HepG2 (cell line): Measurements from ENCODE around the gene DHRS1. TPM values are rescaled to one million over a fixed set of nuclear protein-coding genes. Genes with fewer than 3 reads are reported as not detected.

Experiments used
- ATAC-seq: fragments of 200-7000 bp; cut with Tn5 transposase; 3 replicates; pipeline ENCODE4 v1.9.1; 2020; ENCODE audit warnings: mild to moderate bottlenecking, moderate library complexity
- BruUV-seq: library from RNA; stranded (reverse); fragments of 400-500 nt; replicated peaks from 2 replicates; lab custom pipeline; 2021; lab: Mats Ljungman, UMichigan
- CTCF ChIA-PET: fragments of 300-600 bp; formaldehyde crosslinking; extraction: SDS; loops from one replicate; lab custom pipeline; 2021; ENCODE audit warnings: low total read pairs, inconsistent platforms, low intra/inter-chr PET ratio; lab: Yijun Ruan, JAX
- POLR2A ChIA-PET: fragments of 350-600 bp; sonication (Branson Sonifier 250); formaldehyde crosslinking; loops from one replicate; lab custom pipeline; 2020; ENCODE audit warnings: antibody characterized with exemption, inconsistent platforms; lab: Yijun Ruan, JAX
- DNase-seq: peaks from one replicate; pipeline ENCODE4 v3.0.0-alpha.2; 2015; ENCODE audit warnings: low spot score
- FAIRE-seq: peaks from 3 replicates; lab custom pipeline; 2011; peaks lifted over from hg19 to GRCh38; lab: Jason Lieb, UNC
- H2AFZ ChIP-seq: one replicate; pipeline ENCODE4 v1.6.1; 2011; ENCODE audit warnings: low read length, inconsistent platforms
- H3K27ac ChIP-seq: fragments of 300-600 bp; 3 replicates; pipeline ENCODE4 v1.8.0; 2011; ENCODE audit warnings: mixed run types, mild to moderate bottlenecking, mixed read lengths, low read length, inconsistent platforms; ENCODE audit not compliant: insufficient read depth; ENCODE audit errors: extremely low read length
- H3K27me3 ChIP-seq, 2 experiments: fragments of 200-600 bp in 1 of 2; 2 replicates in 1 of 2; 3 replicates in 1 of 2; pipeline versions ENCODE4 v1.6.0 to v1.8.0; 2011; ENCODE audit warnings: low read length in 2 of 2, mild to moderate bottlenecking in 2 of 2, moderate library complexity in 2 of 2, inconsistent platforms in 1 of 2; ENCODE audit not compliant: insufficient read depth in 2 of 2, control insufficient read depth in 1 of 2
- H3K36me3 ChIP-seq, 2 experiments: fragments of 200-600 bp in 1 of 2; replicated peaks in 1 of 2; 2 replicates in 1 of 2; 3 replicates in 1 of 2; pipeline versions ENCODE4 v1.5.1 to v1.8.0; 2011; ENCODE audit warnings: low read length in 2 of 2, inconsistent platforms in 1 of 2; ENCODE audit not compliant: insufficient read depth in 2 of 2, control insufficient read depth in 1 of 2
- H3K4me1 ChIP-seq: 2 replicates; pipeline ENCODE4 v1.5.1; 2012; ENCODE audit warnings: low read length, inconsistent platforms; ENCODE audit not compliant: insufficient read depth
- H3K4me2 ChIP-seq: 2 replicates; pipeline ENCODE4 v1.6.0; 2011; ENCODE audit warnings: low read depth, low read length, inconsistent platforms
- H3K4me3 ChIP-seq, 3 experiments: fragments of 200-600 bp in 1 of 3; sonication (generic), shearing (Covaris generic) in 1 of 3; replicated peaks in 1 of 3; 2 replicates each; pipeline ENCODE4 v1.5.1; 2011 to 2016; ENCODE audit warnings: low read length in 3 of 3, inconsistent platforms in 2 of 3, low read depth in 2 of 3, mild to moderate bottlenecking in 2 of 3, control low read depth in 1 of 3, mixed read lengths in 1 of 3; ENCODE audit not compliant: insufficient read depth in 1 of 3
- H3K79me2 ChIP-seq: one replicate; pipeline ENCODE4 v1.6.1; 2011; ENCODE audit warnings: low read length, inconsistent platforms; ENCODE audit not compliant: insufficient read depth
- H3K9ac ChIP-seq: 2 replicates; pipeline ENCODE4 v1.6.0; 2011; ENCODE audit warnings: mild to moderate bottlenecking, low read depth, low read length, inconsistent platforms; ENCODE audit not compliant: insufficient read depth
- H3K9me3 ChIP-seq: 2 replicates; pipeline ENCODE4 v1.5.1; 2012; ENCODE audit warnings: mild to moderate bottlenecking, low read length
- H4K20me1 ChIP-seq: 2 replicates; pipeline ENCODE4 v1.6.0; 2011; ENCODE audit warnings: inconsistent platforms, mild to moderate bottlenecking, low read length, moderate library complexity; ENCODE audit not compliant: insufficient read depth
- KLF15 ChIP-seq: sonication (generic); formaldehyde crosslinking; IDR thresholded peaks from 2 replicates; pipeline ENCODE4 v1.8.1; 2023; ENCODE audit warnings: borderline replicate concordance, mild to moderate bottlenecking, inconsistent platforms, missing genetic modification reagents, mixed read lengths
- TMF1 ChIP-seq: sonication (generic); formaldehyde crosslinking; IDR thresholded peaks from 2 replicates; pipeline ENCODE4 v1.8.1; 2022; ENCODE audit warnings: low read depth, missing genetic modification reagents
- ZKSCAN5 ChIP-seq: sonication (generic); formaldehyde crosslinking; IDR thresholded peaks from 2 replicates; pipeline ENCODE4 v1.5.1; 2020; ENCODE audit warnings: mild to moderate bottlenecking, missing genetic modification reagents
- ZNF274 ChIP-seq: sonication (generic); formaldehyde crosslinking; IDR thresholded peaks from 2 replicates; pipeline ENCODE4 v1.5.1; 2020; ENCODE audit warnings: mild to moderate bottlenecking, missing genetic modification reagents
- ZNF850 ChIP-seq: sonication (generic); formaldehyde crosslinking; conservative IDR thresholded peaks from 2 replicates; pipeline ENCODE4 v1.9.0; 2021; ENCODE audit warnings: mild to moderate bottlenecking, missing genetic modification reagents
- WGBS: methylation state at CpG from one replicate; pipeline ENCODE4 v1.1.6; 2017; ENCODE audit warnings: low lambda C conversion rate; 5-methylcytosine and 5-hydroxymethylcytosine counted together
- in situ Hi-C: cut with HindIII; loops from 2 replicates; pipeline ENCODE4 v1.10.0; 2017; ENCODE audit warnings: low pct_unique_long_range_greater_than_20kb; ENCODE audit not compliant: extremely low pct_ligation_motif_present
- intact Hi-C: fragments of 100-400 bp; cut with micrococcal nuclease; formaldehyde crosslinking; loops from one replicate; pipeline ENCODE4 v1.10.0; 2022; ENCODE audit not compliant: unreplicated experiment
- polyA plus RNA-seq, 8 experiments: library from polyadenylated mRNA; depleted of rRNA in 3 of 8; stranded (reverse) in 7 of 8; unstranded in 1 of 8; fragments of >200 nt; fragmentation: Illumina TruSeq in 4 of 8; extraction: Trizol in 4 of 8; gene quantifications; 2 replicates each; pipeline versions ENCODE4 v1.2.1 to v1.2.3, GENCODE V29; 2011 to 2016; ENCODE audit warnings: low read depth in 4 of 8, missing spikeins in 1 of 8, mixed read lengths in 1 of 8; ENCODE audit not compliant: insufficient read depth in 1 of 8
- total RNA-seq, 5 experiments: library from RNA; depleted of rRNA; stranded (reverse); fragments of >200 nt; fragmentation: Illumina TruSeq; extraction: Trizol; gene quantifications; 2 replicates each; pipeline ENCODE4 v1.2.3, GENCODE V29; 2016; ENCODE audit warnings: low read depth in 1 of 5
- TF ChIP-seq, protein P1 (sequence below): sonication (generic); formaldehyde crosslinking; IDR thresholded peaks from 2 replicates; pipeline ENCODE4 v1.5.1; 2020; ENCODE audit warnings: mild to moderate bottlenecking, moderate library complexity, missing genetic modification reagents
- TF ChIP-seq, protein P2 (sequence below): IDR thresholded peaks from 2 replicates; pipeline ENCODE4 v1.6.1; 2016; ENCODE audit warnings: mild to moderate bottlenecking
- TF ChIP-seq, protein P3 (sequence below): sonication (generic); formaldehyde crosslinking; IDR thresholded peaks from 2 replicates; pipeline ENCODE4 v1.4.0; 2020; ENCODE audit warnings: missing genetic modification reagents, mild to moderate bottlenecking, borderline replicate concordance
- TF ChIP-seq, protein P4 (sequence below): sonication (generic); formaldehyde crosslinking; IDR thresholded peaks from 2 replicates; pipeline ENCODE4 v1.9.0; 2021; ENCODE audit warnings: mild to moderate bottlenecking, missing genetic modification reagents

DHRS1 gene
- total and polyA plus RNA-seq, 2 of the 13 experiments (the other 11 are each of a cell fraction or from before 2014, with no cell fraction given) = 49.8 to 60.8 TPM

DNA sequence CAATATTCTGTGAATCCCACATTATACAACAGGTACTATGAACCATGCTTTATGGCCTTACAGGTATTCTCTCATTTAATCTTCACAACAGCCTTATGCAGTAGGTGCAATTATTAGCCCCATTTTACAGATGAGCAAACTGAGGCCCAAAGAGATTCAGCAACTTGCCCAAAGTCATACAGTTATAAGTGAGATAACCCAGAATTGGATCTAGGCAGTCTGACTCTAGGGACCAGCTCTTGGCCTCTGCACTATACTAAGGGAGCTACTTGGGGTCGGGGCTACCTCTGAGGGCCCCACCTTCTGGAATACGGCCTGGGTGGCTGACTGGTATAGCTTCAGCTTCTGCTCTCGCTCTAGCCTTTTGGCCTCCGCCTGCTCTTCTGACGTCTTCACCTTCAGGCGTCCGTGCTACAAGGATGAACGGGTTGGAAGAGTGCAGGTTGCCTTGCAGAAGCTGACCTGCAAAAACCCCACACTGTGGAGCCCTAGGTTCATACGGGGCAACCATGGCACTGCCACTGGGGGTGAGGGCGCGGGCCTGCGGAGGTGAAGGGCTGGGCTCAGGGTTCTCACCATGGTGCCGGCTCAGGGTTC, 28.9 kb downstream of the DHRS1 start:
- H4K20me1 ChIP-seq = no peaks in the 10 kb centered on the region
- CTCF ChIA-PET = interaction anchor here (0.6 to 2.8 kb wide), 4 partner anchors 27 to 75 kb away, joined by 3 to 33 read pairs (median 10); partner anchors contain the start of genes MDP1 and TINF2
- 17% methylated on average over 13 of the region's 13 CpGs for WGBS
- in situ Hi-C loops (no loop called here), intact Hi-C loops (loop anchor here (1.0 to 2.0 kb wide), 4 partner anchors 18 to 54 kb away; partner anchors contain the start of gene MDP1)
- peak; percentile 57 for ATAC-seq
- peak overlapping the region; percentile 97 for H3K4me2 ChIP-seq
- H3K79me2 ChIP-seq = peaks cover 5% of the 10 kb centered on the region
- no peaks in the 10 kb centered on the region; a peak in 1 of 5 replicates for H3K27me3 ChIP-seq
- FAIRE-seq = no peak
- H3K27ac ChIP-seq = peak overlapping the region; percentile 92
- H3K4me1 ChIP-seq = peaks cover 22% of the 10 kb centered on the region
- H3K9ac ChIP-seq = peak overlapping the region; percentile 98
- H2AFZ ChIP-seq = peak overlapping the region; percentile 11
- no peaks in the 10 kb centered on the region for H3K9me3 ChIP-seq
- peak overlapping the region; percentile 78 to 96 (median 78) for H3K4me3 ChIP-seq
- no peak for DNase-seq
- POLR2A ChIA-PET = interaction anchor here (0.6 to 16.5 kb wide), 53 partner anchors 10 to 1433 kb away, joined by 3 to 435 read pairs (median 7); partner anchors contain the start of genes AJUBA, BCL2L2, CARMIL3 and CBLN3
- H3K36me3 ChIP-seq = peaks cover 19 to 32% of the 10 kb centered on the region in 2 experiments; a peak in 4 of 5 replicates
- no TSS peak for BruUV-seq
- TF ChIP-seq ZNF850 (CRISPR knock-in tag) (no peak), ZNF274 (no peak; the same call in 1 of the 2 replicates), KLF15 (CRISPR knock-in tag) (peak; percentile 80; the same call in 1 of the 2 replicates), TMF1 (no peak), ZKSCAN5 (CRISPR knock-in tag) (0 out of 2 replicates have a peak, but pooled peaks have one; percentile 72)
- TF ChIP-seq, protein P1, sequence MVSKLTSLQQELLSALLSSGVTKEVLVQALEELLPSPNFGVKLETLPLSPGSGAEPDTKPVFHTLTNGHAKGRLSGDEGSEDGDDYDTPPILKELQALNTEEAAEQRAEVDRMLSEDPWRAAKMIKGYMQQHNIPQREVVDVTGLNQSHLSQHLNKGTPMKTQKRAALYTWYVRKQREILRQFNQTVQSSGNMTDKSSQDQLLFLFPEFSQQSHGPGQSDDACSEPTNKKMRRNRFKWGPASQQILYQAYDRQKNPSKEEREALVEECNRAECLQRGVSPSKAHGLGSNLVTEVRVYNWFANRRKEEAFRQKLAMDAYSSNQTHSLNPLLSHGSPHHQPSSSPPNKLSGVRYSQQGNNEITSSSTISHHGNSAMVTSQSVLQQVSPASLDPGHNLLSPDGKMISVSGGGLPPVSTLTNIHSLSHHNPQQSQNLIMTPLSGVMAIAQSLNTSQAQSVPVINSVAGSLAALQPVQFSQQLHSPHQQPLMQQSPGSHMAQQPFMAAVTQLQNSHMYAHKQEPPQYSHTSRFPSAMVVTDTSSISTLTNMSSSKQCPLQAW (CRISPR knock-in tag) = peak; percentile 67
- TF ChIP-seq, protein P2, sequence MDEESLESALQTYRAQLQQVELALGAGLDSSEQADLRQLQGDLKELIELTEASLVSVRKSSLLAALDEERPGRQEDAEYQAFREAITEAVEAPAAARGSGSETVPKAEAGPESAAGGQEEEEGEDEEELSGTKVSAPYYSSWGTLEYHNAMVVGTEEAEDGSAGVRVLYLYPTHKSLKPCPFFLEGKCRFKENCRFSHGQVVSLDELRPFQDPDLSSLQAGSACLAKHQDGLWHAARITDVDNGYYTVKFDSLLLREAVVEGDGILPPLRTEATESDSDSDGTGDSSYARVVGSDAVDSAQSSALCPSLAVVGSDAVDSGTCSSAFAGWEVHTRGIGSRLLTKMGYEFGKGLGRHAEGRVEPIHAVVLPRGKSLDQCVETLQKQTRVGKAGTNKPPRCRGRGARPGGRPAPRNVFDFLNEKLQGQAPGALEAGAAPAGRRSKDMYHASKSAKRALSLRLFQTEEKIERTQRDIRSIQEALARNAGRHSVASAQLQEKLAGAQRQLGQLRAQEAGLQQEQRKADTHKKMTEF (CRISPR knock-in tag) = no peak
- TF ChIP-seq, protein P3, sequence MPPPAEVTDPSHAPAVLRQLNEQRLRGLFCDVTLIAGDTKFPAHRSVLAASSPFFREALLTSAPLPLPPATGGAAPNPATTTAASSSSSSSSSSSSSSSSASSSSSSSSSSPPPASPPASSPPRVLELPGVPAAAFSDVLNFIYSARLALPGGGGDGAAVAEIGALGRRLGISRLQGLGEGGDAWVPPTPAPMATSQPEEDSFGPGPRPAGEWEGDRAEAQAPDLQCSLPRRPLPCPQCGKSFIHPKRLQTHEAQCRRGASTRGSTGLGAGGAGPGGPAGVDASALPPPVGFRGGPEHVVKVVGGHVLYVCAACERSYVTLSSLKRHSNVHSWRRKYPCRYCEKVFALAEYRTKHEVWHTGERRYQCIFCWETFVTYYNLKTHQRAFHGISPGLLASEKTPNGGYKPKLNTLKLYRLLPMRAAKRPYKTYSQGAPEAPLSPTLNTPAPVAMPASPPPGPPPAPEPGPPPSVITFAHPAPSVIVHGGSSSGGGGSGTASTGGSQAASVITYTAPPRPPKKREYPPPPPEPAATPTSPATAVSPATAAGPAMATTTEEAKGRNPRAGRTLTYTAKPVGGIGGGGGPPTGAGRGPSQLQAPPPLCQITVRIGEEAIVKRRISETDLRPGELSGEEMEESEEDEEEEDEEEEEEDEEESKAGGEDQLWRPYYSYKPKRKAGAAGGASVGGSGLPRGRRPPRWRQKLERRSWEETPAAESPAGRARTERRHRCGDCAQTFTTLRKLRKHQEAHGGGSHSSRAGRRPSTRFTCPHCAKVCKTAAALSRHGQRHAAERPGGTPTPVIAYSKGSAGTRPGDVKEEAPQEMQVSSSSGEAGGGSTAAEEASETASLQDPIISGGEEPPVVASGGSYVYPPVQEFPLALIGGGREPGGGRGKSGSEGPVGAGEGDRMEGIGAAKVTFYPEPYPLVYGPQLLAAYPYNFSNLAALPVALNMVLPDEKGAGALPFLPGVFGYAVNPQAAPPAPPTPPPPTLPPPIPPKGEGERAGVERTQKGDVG (CRISPR knock-in tag) = peak; percentile 43; the same call in 1 of the 2 replicates
- TF ChIP-seq, protein P4, sequence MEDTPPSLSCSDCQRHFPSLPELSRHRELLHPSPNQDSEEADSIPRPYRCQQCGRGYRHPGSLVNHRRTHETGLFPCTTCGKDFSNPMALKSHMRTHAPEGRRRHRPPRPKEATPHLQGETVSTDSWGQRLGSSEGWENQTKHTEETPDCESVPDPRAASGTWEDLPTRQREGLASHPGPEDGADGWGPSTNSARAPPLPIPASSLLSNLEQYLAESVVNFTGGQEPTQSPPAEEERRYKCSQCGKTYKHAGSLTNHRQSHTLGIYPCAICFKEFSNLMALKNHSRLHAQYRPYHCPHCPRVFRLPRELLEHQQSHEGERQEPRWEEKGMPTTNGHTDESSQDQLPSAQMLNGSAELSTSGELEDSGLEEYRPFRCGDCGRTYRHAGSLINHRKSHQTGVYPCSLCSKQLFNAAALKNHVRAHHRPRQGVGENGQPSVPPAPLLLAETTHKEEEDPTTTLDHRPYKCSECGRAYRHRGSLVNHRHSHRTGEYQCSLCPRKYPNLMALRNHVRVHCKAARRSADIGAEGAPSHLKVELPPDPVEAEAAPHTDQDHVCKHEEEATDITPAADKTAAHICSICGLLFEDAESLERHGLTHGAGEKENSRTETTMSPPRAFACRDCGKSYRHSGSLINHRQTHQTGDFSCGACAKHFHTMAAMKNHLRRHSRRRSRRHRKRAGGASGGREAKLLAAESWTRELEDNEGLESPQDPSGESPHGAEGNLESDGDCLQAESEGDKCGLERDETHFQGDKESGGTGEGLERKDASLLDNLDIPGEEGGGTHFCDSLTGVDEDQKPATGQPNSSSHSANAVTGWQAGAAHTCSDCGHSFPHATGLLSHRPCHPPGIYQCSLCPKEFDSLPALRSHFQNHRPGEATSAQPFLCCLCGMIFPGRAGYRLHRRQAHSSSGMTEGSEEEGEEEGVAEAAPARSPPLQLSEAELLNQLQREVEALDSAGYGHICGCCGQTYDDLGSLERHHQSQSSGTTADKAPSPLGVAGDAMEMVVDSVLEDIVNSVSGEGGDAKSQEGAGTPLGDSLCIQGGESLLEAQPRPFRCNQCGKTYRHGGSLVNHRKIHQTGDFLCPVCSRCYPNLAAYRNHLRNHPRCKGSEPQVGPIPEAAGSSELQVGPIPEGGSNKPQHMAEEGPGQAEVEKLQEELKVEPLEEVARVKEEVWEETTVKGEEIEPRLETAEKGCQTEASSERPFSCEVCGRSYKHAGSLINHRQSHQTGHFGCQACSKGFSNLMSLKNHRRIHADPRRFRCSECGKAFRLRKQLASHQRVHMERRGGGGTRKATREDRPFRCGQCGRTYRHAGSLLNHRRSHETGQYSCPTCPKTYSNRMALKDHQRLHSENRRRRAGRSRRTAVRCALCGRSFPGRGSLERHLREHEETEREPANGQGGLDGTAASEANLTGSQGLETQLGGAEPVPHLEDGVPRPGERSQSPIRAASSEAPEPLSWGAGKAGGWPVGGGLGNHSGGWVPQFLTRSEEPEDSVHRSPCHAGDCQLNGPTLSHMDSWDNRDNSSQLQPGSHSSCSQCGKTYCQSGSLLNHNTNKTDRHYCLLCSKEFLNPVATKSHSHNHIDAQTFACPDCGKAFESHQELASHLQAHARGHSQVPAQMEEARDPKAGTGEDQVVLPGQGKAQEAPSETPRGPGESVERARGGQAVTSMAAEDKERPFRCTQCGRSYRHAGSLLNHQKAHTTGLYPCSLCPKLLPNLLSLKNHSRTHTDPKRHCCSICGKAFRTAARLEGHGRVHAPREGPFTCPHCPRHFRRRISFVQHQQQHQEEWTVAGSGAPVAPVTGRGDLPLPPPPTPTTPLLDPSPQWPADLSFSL (CRISPR knock-in tag) = peak; percentile 3; the same call in 1 of the 2 replicates
